Bronchial epithelial cell (primary cell): ENCODE measurements around the gene THOC2. TPM values are rescaled to one million over a fixed set of nuclear protein-coding genes. Genes with fewer than 3 reads are reported as not detected.
A peak's percentile ranks its signal among the peaks of the same experiment; 100 is the strongest.
"Not testable (repeated sequence)": the region's sequence is repeated elsewhere in the genome, so short reads cannot be mapped to it uniquely, and the experiment has no call there.

Source experiments
- DNase-seq: peaks from one replicate; pipeline ENCODE4 v3.0.0-alpha.2; 2010; ENCODE audit warnings: low read depth
- FAIRE-seq: peaks from 2 replicates; lab custom pipeline; 2011; peaks lifted over from hg19 to GRCh38; lab: Jason Lieb, UNC
- H3K27me3 ChIP-seq: 2 replicates; pipeline ENCODE4 v1.5.1; 2011; ENCODE audit warnings: low read length; ENCODE audit not compliant: control insufficient read depth, insufficient read depth
- H3K36me3 ChIP-seq: 2 replicates; pipeline ENCODE4 v1.5.1; 2011; ENCODE audit warnings: low read length; ENCODE audit not compliant: control insufficient read depth, insufficient read depth
- H3K4me3 ChIP-seq: 2 replicates; pipeline ENCODE4 v1.5.1; 2011; ENCODE audit warnings: mild to moderate bottlenecking, low read depth, low read length, control low read depth
- CTCF ChIP-seq: IDR thresholded peaks from 2 replicates; pipeline ENCODE4 v1.5.1; 2011; ENCODE audit warnings: mild to moderate bottlenecking, moderate library complexity, low read length, control low read depth, inconsistent platforms; ENCODE audit not compliant: insufficient read depth, severe bottlenecking
- total RNA-seq: library from RNA; depleted of rRNA; stranded (reverse); fragments of >200 nt; gene quantifications from 2 replicates; pipeline ENCODE4 v1.2.1, GENCODE V29; 2014

Gene THOC2
- total RNA-seq, 1 donor from 2014 or later = 63.7 TPM

- no peak for FAIRE-seq
- no peak for TF ChIP-seq CTCF
- H3K36me3 ChIP-seq = no peaks in the 10 kb centered on the region
- no peaks in the 10 kb centered on the region for H3K27me3 ChIP-seq
- DNase-seq = peak; percentile 20
- H3K4me3 ChIP-seq = peak overlapping the region; percentile 70
These were observed 1.4 kb downstream of the THOC2 start for GRCh38 chrX:123731258-123731986.

GRCh38 chrX:123728554-123728953, 4.3 kb downstream of the THOC2 start:
- FAIRE-seq (no peak), DNase-seq (no peak)
- Histone ChIP-seq H3K36me3 (no peaks in the 10 kb centered on the region), H3K27me3 (no peaks in the 10 kb centered on the region), H3K4me3 (no peak overlapping the region)
- no peak for TF ChIP-seq CTCF

- H3K27me3 ChIP-seq = no peaks in the 10 kb centered on the region
- TF ChIP-seq CTCF = no peak
- FAIRE-seq (no peak), DNase-seq (peak; percentile 5)
- H3K36me3 ChIP-seq = no peaks in the 10 kb centered on the region
- H3K4me3 ChIP-seq = no peak overlapping the region
These were observed 4.8 kb downstream of the THOC2 start for GRCh38 chrX:123728016-123728415.

GRCh38 chrX:123722193-123722592, 10.7 kb downstream of the THOC2 start:
- DNase-seq, H3K36me3 ChIP-seq, H3K27me3 ChIP-seq, H3K4me3 ChIP-seq, FAIRE-seq: not testable (repeated sequence)

GRCh38 chrX:123720486-123720885, 12.4 kb downstream of the THOC2 start:
- DNase-seq = no peak
- FAIRE-seq = no peak
- no peak for TF ChIP-seq CTCF
- Histone ChIP-seq H3K4me3 (no peak overlapping the region), H3K36me3 (no peaks in the 10 kb centered on the region), H3K27me3 (no peaks in the 10 kb centered on the region)

GRCh38 chrX:123713841-123714240, 19.0 kb downstream of the THOC2 start:
- TF ChIP-seq CTCF = no peak
- FAIRE-seq = no peak
- no peak for DNase-seq
- no peak overlapping the region for H3K4me3 ChIP-seq
- no peaks in the 10 kb centered on the region for H3K27me3 ChIP-seq
- no peaks in the 10 kb centered on the region for H3K36me3 ChIP-seq
